Inferior parietal cortex (tissue), 1 donor: Measurements from ENCODE around the gene CACNB2.

Source experiments
- DNase-seq: peaks from one replicate; pipeline ENCODE4 v3.0.0-alpha.2; 2016; ENCODE audit errors: extremely low spot score

Gene CACNB2

DNA sequence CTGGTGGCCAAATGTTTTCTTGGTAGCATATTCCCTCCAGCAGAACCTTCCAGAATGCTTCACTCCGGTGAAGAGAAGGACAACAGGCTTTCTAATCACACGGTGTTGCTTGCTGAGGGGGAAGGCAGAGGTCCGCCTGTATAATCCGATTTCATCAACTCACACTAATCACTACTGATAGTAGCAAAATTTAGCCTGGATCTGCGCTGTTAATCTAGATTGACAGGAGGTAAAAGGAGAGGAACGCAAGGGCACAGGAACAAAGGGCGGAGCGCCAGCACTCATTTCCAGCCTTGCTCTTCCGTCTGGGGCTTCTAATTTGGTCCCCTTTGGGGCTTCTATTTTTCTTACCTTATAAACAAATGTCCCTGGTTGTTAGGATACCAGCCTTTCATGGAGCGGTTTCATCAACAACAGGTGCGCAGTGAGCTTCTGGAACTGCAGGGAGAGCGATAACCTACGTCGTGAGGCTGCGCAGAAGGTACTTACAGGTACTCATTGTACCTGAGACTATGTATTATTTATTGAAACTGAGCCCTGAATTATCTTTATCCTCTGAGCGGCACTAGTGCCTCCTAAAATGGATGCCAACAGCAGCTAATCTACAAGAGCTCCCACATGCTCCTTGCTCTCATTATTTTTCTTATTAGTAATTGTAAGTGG lies 150.6 kb downstream of the CACNB2 start:
- DNase-seq = no peak

DNA sequence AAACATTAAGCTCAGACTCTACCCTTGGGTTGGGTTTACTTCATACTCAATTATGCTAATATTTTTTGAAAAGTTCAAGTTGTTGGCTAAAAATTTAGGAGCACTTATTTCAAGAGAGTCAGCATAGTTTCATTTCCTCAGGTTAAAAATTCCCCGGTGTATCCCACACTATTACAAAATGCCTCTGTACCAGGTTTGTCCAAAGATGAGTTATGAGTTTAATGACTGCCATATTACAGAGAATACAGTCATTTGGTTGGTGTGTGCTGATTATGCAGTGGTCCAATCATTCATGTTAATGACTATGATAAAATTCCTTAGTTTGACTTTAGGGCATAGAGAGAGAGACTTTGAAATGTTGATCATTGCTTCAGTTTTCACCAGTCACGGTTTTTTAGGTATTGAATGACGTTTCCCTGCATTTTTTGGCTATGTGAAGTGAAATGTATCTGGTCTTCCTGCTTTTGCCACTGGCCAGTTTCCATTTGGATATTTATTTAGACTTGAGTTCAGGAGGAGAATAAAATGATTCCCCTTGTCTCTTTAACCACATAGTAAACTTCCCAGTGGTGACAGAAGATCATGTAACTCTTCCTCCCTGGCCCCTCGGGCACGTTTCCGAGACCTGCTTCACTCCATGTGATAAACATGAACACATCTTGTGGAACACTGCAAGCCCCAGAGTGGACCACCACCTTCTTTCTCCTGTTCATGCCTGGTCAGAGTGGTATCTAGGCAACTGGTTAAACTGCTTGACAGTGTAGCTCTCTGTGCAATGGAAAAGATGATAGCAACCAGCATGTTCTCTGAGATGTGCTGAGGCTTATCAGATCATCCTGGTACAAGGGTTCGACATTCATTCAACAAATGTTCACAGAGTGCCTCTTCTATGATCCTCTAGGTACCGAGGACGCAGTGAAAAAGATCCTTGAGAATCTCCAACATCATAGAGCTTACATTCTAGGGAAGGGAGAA lies 153.6 kb downstream of the CACNB2 start:
- no peak for DNase-seq

DNA sequence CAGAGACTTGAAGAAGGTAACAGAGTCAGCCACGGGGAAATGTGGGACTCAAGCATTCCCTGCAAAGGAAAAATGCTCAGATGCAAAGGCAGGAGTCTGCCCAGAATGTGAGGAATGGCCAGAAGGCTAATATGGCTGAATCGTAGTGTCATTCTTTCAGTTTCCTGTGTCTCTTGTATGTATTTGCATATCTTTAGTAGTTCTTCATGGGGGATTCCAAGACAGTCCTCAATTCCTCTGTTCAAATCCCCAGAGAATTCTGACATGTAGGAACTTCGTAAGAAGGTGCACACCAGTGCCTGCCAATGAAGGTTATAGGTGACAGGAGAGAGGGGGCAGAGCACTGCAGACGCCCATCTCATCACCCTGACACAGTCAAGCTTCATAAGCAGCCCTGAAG lies 154.4 kb downstream of the CACNB2 start:
- DNase-seq = no peak

DNA sequence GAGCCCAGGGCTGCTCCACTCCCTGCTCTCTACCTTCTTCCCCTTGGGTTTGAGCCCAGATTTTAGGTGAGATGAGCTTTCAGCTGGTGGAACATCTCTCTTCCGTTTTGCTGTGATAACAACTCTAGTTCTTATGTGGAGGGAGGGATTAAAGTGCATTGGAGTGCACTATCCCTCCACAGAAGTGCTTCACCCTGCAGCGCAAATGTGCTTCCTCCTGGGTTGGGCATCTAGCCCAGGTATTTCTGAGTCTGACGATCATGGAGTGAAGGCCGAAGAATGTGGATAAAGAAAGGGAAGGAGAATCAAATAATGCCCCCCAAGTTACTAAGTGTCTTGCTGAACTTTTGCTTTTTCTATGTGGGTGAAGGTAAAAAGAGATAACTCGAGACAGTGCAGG lies 157.4 kb downstream of the CACNB2 start:
- no peak for DNase-seq

DNA sequence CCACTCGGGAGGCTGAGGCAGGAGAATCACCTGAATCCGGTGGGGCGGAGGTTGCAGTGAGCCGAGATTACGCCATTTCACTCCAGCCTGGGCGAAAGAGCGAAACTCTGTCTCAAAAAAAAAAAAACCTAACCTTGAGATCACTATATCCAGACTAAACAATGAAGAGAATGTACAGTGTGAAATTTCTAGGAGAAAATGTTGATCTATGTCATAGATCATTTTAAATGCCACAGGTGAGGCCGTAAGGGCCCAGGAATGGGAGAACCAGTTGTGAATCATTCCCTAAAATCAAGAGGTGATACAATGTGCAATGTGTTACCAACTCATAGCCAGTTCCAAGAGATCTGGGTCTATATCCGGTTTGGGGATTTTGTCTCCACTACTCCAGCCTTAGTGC lies 158.0 kb downstream of the CACNB2 start:
- DNase-seq = no peak

DNA sequence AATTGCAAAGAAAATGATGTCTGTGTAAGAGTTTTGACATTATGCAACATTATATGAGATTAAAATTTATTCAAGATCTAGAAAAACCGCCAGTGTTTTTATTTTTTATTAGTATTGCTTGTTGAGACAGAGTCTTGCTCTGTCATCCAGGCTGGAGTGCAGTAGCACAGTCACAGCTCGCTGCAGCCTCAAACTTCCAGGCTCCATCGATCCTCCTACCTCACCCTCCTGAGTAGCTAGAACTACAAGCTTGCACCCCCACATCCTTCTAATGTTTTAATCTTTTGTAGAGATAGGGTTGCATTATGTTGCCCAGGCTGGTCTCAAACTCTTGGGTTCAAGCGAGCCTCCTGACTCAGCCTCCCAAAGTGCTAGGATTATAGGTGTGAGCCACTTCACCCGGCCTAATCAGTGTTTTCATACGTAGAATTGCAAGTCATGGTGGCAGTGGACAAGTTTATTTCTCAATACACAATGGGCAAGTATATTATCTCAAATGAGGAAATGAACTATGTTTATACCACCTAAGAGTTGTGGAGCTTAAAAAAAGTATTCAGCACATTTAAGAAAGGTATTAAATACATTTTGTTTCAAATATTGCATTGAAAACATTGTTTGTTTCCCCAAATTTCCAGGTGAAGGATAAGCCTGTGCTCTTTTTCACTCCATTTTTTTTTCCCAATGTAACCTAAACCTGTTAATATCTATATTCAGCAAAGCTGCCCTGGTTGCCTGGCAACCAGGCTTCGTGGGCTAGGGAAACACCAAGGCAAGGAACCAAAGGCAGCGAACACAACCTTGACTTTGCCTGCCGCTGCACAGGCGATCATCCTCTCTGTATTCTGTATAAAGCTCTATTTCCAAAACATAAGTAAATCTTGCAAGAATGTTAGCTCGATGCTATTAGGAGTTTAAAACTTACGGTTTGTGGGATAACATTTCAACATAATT lies 163.9 kb downstream of the CACNB2 start:
- peak; percentile 40 for DNase-seq

DNA sequence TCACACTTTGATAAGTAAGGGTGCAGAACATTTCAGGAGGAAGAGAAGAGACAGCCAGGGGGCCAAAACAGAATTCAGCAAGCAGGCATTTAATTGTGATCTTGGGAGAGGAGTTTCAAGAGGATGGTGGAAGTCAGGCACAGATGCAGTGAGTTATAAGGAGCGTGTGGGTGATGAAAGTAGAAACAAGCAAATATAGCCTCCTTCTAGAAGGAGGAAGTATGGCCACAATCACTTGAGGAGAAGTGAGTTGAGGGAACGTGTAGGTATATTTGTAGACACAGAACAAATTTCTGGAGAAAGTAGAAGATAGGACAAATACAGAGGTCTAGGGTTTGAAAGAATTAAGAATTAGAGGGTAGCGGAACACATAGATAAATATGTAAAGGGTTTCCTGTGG lies 165.8 kb downstream of the CACNB2 start:
- DNase-seq = no peak

DNA sequence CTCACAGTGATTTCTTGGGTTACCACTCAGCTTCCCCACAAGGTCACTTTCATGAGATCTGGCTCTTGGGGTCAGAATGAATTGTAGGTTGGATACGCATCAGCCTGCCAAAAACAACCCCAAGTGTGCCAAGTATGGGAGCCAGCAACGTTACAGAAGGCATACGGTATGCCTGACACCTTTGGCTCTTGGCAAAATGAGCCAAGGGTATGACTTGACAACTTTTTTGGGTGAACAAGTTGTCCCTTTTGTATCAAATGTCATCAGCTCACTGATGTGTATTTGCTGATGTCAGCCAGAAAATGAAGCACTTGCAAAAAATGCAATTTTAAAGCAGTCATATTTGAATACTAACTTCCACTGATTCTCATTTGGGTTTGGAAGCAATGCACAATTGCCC lies 168.4 kb downstream of the CACNB2 start:
- no peak for DNase-seq

DNA sequence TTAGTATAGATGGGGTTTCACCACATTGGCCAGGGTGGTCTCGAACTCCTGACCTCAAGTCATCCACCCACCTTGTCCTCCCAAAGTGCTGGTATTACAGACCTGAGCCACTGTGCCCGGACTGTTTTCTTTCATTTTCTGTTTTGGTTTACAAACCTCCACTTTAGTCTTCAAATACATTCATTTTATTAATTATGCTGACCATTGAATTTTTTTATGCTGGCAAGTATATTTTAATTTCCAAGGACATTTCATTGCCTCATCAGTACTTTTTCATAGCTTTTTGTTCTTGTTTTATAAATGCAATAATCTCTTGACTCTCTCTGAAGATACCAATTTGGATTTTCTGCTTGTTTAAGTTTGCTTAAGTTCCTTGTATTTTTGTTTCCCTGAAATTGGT lies 170.5 kb downstream of the CACNB2 start:
- DNase-seq = no peak

DNA sequence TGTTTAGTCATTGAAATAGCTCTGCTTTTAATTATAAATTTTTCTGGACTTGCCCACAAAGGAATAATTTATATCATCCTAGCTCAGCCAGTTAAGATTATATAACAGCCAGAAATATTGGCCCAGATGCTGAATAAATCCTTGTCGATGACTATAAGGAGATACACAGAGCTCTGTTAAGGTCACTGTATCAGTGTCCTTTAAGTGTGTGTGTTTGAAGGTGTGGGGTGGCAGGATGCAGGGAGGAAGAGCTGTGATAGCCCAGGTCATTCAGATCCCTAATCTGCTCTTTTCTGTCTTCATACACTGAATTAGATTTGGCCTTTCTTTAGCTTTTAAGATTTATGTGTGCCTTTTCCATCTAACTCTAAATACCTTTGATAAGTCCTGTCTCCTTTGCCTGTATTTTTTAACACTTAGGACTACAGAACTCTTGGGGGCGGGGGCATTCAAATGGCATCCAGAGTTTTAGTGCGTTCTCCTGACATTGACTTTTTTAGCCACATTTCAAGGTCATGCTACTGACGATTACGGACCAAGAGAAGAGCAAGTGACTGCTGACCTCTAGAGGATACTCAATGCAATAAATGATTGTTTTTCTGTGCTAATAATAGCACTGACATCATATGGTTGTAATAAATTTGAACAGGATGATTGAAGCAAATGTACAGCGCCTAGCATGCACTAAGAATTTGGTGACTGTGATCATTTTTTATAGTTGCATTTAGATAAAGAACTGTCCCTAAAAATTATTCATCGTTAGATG lies 172.3 kb downstream of the CACNB2 start:
- DNase-seq = peak; percentile 60

DNA sequence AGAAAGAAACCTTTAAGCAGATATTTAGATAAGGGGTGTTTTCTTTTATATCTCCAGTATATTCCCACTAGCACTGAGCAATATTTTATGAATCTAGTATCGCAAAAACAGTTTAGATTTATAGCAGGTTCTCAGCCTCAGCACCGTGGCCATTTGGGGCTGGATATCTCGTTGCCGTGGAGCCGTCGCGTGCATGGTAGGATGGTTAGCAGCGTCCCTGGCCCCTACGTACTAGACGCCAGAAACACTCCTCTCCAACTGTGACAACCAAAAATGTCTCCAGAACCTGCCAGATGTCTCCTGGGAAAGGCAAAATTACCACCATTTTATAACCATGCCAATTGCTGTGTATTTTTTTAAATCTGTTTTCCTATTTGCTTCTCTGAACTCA lies 172.9 kb downstream of the CACNB2 start:
- DNase-seq = no peak

DNA sequence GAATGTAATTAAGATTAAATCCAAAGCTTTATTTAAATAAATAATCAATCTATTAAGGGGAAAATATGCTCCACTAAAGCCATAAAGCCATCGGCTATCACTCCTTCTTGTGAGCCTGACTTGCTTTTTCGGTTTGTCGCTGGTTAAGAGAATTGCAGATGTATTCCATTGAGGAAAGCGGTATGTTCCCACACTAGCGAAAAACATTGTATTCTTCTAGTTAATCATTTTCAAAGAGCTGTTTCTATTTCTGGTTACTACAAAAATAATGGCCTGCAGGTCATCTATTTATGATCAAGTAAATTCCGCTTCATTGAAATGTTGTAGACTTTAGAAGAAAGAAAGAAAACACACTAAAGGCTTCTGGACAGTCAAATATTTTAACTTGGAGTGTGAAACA lies 173.4 kb downstream of the CACNB2 start:
- DNase-seq = no peak

DNA sequence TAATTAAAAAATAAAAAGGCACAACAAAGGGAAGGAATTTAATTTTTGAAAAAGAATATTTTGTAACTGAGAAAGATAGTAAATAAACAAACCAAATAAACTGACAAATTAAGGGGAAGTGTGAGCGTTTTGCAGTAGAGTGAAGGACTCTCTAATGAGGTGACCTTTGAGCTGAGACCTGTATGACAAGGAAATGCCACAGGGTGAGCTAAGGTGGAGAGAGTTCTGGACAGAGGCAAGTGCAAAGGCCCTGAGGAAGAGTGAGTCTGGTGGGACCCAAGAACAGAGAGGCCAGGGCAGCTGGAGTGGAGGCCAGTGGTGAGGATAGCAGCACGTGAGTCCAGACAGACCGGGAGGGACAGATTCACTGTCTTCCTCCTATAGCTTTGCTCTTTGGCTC lies 179.4 kb downstream of the CACNB2 start:
- DNase-seq = no peak

DNA sequence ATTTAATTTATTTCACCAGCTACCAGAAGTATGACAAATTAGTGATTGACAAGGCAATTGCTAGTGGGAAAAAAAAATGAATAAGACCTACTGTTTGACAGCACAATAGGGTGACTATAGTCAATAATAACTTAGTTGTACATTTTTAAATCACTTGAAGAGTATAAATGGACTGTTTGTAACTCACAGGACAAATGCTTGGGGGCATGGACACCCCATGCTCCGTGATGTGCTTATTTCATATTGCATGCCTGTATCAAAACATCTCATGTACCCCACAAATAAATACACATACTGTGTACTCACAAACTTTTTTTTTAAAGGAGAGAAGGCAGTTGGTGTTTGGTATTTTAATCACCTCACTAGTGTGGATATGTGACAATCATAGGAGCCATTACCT lies 181.1 kb downstream of the CACNB2 start:
- no peak for DNase-seq

DNA sequence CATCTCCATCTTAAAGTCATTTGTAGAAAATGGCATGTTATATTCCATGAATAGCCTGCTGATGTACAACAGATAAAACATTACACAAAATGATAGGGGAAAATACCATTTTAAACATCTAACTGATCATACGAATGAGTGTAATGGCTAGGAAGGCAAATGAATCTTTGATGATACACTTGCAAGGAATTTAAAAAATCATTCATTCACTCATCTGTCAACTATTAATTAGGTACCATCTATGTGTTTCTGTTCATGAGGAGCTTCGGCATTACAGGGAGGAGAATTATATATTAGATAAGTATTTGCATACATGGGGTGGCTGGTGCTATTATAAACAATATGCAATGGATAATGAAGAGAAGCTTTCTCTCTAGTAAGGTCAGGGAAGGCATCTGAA lies 183.7 kb downstream of the CACNB2 start:
- DNase-seq = no peak

DNA sequence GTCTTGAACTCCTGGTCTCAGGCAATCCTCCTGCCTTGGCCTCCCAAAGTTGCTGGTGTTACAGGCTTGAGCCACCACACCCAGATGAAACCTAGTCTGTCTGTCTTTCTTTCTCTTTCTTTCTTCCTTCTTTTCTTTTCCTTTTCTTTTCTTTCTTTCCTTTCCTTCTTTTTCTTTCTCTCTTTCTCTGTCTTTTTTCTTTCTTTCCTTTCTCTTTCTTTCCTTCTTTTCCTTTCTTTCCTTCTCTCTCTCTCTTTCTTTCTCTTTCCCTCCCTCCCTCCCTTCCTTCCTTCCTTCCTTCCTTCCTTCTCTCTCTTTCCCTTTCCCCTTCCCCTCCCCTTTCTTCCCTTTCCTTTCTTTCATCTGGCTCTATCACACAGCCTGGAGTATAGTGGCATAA lies 185.2 kb downstream of the CACNB2 start:
- no peak for DNase-seq

DNA sequence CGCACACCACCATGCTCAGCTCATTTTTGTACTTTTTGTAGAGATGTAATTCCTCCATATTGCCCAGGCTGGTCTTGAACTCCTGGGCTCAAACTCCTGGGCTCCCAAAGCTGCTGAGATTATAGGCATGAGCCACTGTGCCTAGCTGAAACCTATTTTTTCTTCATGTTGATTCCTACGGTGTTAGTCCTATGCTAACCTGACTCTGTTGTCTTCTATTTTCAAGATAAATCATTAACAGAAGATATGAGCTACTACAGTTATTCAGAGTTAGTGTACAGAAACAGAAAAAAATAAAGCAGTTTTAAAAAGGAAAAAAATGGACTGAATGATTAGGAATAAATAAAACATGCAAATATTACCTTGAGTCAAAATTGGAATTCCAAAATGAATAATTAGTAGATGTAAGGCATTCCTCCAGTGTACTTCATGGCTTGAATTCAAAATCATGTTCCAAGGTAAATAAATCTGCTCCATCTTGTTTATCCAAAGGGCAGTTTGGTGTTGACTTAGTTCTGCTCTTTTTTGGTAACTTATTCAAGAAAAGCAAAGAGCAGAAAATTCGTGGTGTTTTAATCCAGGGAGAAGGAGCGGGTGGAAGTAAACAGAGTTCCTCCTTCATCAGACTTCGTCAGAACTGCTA lies 185.8 kb downstream of the CACNB2 start:
- no peak for DNase-seq

DNA sequence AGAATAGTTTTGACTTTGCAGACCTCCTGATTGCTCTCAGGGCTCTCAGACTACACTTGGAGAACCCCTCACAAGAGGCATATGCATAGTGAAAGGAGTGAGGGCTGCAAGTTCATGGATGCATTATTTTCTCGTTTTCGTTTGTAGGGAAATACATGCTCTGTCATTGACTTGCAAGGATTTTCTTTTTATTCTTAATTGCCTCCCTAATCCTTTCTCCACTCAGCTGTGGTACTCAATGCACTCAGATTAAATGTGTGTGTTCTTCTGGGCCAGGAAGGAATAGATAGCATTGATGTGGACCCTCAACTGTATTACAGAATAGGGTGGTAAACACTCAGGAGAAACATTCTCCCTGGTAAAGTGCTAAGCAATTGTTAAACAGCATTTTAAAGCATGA lies 188.7 kb downstream of the CACNB2 start:
- no peak for DNase-seq

DNA sequence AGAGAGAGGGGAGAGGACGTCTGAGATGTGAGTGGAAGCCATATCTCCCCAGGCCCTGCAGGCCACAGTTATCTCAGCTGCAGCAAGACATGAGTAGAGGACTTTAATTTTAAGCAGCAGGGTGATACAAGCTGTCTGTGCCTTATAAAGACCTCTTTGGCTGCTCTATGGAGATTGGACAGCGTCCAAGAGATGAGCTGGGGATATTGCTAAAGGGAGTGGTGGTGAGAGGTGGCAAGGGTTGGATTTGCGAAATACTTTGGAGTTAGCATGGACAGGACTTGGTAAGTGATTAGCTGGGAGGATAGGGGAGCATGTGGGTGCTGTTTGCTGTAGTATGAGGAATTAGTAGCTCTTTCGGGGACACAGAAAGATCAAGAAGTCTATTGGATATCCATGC lies 191.8 kb downstream of the CACNB2 start:
- no peak for DNase-seq

DNA sequence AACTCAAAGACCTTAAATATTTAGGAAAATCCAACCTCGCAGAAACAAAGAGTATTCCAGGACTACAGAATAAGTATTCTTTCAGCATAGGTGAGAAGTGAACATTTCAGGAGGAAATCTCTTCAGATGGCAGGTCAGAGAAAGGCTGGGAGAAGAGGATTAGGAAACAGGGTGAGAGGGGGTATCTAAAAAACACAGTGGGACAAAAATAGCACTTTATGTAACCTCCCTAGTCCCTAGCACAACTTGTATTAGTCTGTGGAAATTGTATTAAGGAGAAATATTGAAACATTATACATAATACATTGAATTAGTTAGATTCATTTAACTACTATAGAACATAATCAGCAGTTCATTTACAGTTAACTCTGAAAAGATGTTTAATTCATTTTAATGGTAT lies 192.3 kb downstream of the CACNB2 start:
- DNase-seq = no peak

DNA sequence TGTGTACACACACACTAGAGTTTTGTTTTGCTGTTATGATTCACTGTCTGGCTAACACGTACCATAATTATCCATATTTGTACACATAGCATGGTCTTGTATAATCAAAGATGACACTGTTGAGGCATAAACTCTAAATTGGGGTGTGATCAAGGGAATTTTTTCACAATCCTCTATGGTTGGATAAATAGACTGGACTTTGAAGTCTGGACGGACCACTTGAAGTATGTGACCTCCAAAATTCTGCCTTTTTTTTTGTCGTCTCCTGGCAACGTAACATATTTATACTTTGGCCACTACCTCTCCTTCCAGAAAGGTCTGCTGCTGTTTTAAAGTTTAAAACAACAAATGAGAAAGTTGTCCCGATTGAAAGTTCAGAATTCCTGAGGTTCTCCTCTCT lies 193.4 kb downstream of the CACNB2 start:
- DNase-seq = no peak
